WTC11 (cell line): ENCODE results near the gene DOCK1.

ENCODE experiments used
- ARID4B ChIP-seq: sonication (generic); formaldehyde crosslinking; IDR thresholded peaks from 2 replicates; pipeline ENCODE4 v1.8.0; 2023; ENCODE audit warnings: missing genetic modification reagents, mild to moderate bottlenecking, borderline replicate concordance
- CTCF ChIP-seq: fragments of 200-600 bp; IDR thresholded peaks from 2 replicates; pipeline ENCODE4 v1.8.0; 2022; ENCODE audit warnings: antibody characterized with exemption
- ELF4 ChIP-seq: sonication (generic); formaldehyde crosslinking; IDR thresholded peaks from 2 replicates; pipeline ENCODE4 v1.8.1; 2022; ENCODE audit warnings: low read depth, mild to moderate bottlenecking, moderate library complexity, missing genetic modification reagents
- ESRRA ChIP-seq: sonication (generic); formaldehyde crosslinking; IDR thresholded peaks from 2 replicates; pipeline ENCODE4 v1.8.1; 2022; ENCODE audit warnings: mild to moderate bottlenecking, missing genetic modification reagents, borderline replicate concordance
- ETV6 ChIP-seq: sonication (generic); formaldehyde crosslinking; IDR thresholded peaks from 2 replicates; pipeline ENCODE4 v1.8.1; 2022; ENCODE audit warnings: mild to moderate bottlenecking, missing genetic modification reagents
- NFATC4 ChIP-seq: fragments of 250-450 bp; sonication (Bioruptor Pico); IDR thresholded peaks from 2 replicates; pipeline ENCODE4 v1.9.0; 2021; ENCODE audit warnings: mild to moderate bottlenecking
- RELA ChIP-seq: sonication (generic); formaldehyde crosslinking; IDR thresholded peaks from 2 replicates; pipeline ENCODE4 v1.8.1; 2022; ENCODE audit warnings: missing genetic modification reagents, mild to moderate bottlenecking, borderline replicate concordance
- SMAD4 ChIP-seq: sonication (generic); formaldehyde crosslinking; IDR thresholded peaks from 2 replicates; pipeline ENCODE4 v1.8.0; 2022; ENCODE audit warnings: mild to moderate bottlenecking, missing genetic modification reagents
- ZNF281 ChIP-seq: sonication (generic); formaldehyde crosslinking; IDR thresholded peaks from 2 replicates; pipeline ENCODE4 v1.8.0; 2023; ENCODE audit warnings: mild to moderate bottlenecking, missing genetic modification reagents

- TF ChIP-seq NFATC4 (CRISPR knock-in tag), result no peak
- TF ChIP-seq ARID4B (CRISPR knock-in tag), result no peak
- TF ChIP-seq SMAD4 (CRISPR knock-in tag), result no peak
- TF ChIP-seq CTCF, result no peak
- no peak for TF ChIP-seq RELA (CRISPR knock-in tag)
- no peak for TF ChIP-seq ELF4 (CRISPR knock-in tag)
- TF ChIP-seq ZNF281 (CRISPR knock-in tag), result no peak
- TF ChIP-seq ESRRA (CRISPR knock-in tag), result no peak
- no peak for TF ChIP-seq ETV6 (CRISPR knock-in tag)
Observed at GRCh38 chr10:127415116-127415515, 509.9 kb downstream of the DOCK1 start.
